Prostate gland (tissue), 2 donors: ENCODE data around the gene PAX2.

Source experiments
- CTCF ChIP-seq, 4 experiments: fragments of 200-600 bp in 2 of 4; fragments of 450-650 bp in 2 of 4; sonication (generic) in 2 of 4; IDR thresholded peaks; 1 replicate in 3 of 4; 2 replicates in 1 of 4; pipeline ENCODE4 v1.5.1; 2016 to 2019; ENCODE audit warnings: antibody characterized with exemption in 4 of 4, mild to moderate bottlenecking in 2 of 4, moderate library complexity in 2 of 4
- POLR2A ChIP-seq: fragments of 450-650 bp; IDR thresholded peaks from one replicate; pipeline ENCODE4 v1.6.1; 2016; ENCODE audit warnings: antibody characterized with exemption, mild to moderate bottlenecking
- POLR2AphosphoS5 ChIP-seq: sonication (generic); formaldehyde crosslinking; IDR thresholded peaks from one replicate; pipeline ENCODE4 v1.6.1; 2017; ENCODE audit warnings: antibody characterized with exemption

DNA sequence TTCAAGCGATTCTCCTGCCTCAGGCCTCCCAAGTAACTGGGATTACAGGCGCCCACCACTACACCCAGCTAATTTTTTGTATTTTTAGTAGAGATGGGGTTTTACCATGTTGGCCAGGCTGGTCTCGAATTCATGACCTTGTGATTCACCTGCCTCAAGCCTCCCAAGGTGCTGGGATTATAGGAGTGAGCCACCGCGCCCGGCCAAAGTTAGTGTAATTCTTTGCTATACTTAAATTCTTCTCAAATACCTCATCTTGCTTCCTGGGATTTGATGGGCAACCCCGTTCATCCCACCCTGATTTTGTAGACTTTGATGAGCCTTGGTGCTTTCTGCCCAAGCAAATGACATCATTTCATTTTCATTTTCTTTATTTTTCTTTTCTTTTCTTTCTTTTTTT is 54.5 kb downstream of the PAX2 start:
- no peak for TF ChIP-seq CTCF (IDR thresholded peaks at IDR 0.05)
- no peak for TF ChIP-seq POLR2A
- no peak for TF ChIP-seq POLR2AphosphoS5
